Choroid plexus epithelial cell (primary cell): ENCODE results near the gene FRMD8.

Experiments used
- DNase-seq: peaks from one replicate; pipeline ENCODE4 v3.0.0-alpha.2; 2010; ENCODE audit warnings: low read depth
- H3K4me3 ChIP-seq: 2 replicates; pipeline ENCODE4 v1.5.1; 2011; ENCODE audit warnings: low read depth, mild to moderate bottlenecking, control low read depth, low read length, moderate library complexity
- TF ChIP-seq, protein P1 (sequence below): conservative IDR thresholded peaks from 2 replicates; pipeline ENCODE4 v1.5.1; 2011; ENCODE audit warnings: low read depth, mild to moderate bottlenecking, control low read depth, inconsistent platforms, low read length, moderate library complexity

FRMD8 gene

GRCh38 chr11:65420979-65421793, 34.7 kb downstream of the FRMD8 start:
- TF ChIP-seq, protein P1, sequence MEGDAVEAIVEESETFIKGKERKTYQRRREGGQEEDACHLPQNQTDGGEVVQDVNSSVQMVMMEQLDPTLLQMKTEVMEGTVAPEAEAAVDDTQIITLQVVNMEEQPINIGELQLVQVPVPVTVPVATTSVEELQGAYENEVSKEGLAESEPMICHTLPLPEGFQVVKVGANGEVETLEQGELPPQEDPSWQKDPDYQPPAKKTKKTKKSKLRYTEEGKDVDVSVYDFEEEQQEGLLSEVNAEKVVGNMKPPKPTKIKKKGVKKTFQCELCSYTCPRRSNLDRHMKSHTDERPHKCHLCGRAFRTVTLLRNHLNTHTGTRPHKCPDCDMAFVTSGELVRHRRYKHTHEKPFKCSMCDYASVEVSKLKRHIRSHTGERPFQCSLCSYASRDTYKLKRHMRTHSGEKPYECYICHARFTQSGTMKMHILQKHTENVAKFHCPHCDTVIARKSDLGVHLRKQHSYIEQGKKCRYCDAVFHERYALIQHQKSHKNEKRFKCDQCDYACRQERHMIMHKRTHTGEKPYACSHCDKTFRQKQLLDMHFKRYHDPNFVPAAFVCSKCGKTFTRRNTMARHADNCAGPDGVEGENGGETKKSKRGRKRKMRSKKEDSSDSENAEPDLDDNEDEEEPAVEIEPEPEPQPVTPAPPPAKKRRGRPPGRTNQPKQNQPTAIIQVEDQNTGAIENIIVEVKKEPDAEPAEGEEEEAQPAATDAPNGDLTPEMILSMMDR = no peak
- H3K4me3 ChIP-seq = peak overlapping the region; percentile 8
- peak; percentile 100 for DNase-seq

GRCh38 chr11:65421794-65422632, 35.6 kb downstream of the FRMD8 start:
- TF ChIP-seq, protein P1 = no peak
- peak overlapping the region; percentile 77 for H3K4me3 ChIP-seq
- peak; percentile 99 for DNase-seq

DNA sequence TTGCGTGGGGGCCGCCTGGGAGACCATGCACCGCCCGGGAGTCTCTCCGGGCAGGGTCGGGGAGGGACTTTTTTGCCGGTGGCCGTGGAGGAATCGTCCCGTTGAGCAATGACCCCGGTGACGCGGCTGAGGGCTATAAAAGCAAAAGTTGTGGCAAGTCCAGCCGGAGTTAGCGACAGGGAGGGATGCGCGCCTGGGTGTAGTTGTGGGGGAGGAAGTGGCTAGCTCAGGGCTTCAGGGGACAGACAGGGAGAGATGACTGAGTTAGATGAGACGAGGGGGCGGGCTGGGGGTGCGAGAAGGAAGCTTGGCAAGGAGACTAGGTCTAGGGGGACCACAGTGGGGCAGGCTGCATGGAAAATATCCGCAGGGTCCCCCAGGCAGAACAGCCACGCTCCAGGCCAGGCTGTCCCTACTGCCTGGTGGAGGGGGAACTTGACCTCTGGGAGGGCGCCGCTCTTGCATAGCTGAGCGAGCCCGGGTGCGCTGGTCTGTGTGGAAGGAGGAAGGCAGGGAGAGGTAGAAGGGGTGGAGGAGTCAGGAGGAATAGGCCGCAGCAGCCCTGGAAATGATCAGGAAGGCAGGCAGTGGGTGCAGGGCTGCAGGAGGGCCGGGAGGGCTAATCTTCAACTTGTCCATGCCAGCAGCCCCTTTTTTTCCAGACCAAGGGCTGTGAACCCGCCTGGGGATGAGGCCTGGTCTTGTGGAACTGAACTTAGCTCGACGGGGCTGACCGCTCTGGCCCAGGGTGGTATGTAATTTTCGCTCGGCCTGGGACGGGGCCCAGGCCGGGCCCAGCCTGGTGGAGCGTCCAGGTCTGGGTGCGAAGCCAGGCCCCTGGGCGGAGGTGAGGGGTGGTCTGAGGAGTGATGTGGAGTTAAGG, 36.4 kb downstream of the FRMD8 start, which contains the start of gene NEAT1:
NEAT1 (plus strand) TSS at position 166 of the 883 bp plus-strand sequence.
- TF ChIP-seq, protein P1 = no peak
- DNase-seq = peak; percentile 97
- peak within 1 kb of the TSS; percentile 77 for H3K4me3 ChIP-seq

DNA sequence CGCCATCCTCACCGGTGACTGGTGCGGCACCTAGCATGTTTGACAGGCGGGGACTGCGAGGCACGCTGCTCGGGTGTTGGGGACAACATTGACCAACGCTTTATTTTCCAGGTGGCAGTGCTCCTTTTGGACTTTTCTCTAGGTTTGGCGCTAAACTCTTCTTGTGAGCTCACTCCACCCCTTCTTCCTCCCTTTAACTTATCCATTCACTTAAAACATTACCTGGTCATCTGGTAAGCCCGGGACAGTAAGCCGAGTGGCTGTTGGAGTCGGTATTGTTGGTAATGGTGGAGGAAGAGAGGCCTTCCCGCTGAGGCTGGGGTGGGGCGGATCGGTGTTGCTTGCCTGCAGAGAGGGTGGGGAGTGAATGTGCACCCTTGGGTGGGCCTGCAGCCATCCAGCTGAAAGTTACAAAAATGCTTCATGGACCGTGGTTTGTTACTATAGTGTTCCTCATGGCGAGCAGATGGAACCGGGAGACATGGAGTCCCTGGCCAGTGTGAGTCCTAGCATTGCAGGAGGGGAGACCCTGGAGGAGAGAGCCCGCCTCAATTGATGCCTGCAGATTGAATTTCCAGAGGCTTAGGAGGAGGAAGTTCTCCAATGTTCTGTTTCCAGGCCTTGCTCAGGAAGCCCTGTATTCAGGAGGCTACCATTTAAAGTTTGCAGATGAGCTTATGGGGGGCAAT, 37.2 kb downstream of the FRMD8 start:
- TF ChIP-seq, protein P1 = no peak
- DNase-seq = peak; percentile 64
- H3K4me3 ChIP-seq = peak overlapping the region; percentile 77

DNA sequence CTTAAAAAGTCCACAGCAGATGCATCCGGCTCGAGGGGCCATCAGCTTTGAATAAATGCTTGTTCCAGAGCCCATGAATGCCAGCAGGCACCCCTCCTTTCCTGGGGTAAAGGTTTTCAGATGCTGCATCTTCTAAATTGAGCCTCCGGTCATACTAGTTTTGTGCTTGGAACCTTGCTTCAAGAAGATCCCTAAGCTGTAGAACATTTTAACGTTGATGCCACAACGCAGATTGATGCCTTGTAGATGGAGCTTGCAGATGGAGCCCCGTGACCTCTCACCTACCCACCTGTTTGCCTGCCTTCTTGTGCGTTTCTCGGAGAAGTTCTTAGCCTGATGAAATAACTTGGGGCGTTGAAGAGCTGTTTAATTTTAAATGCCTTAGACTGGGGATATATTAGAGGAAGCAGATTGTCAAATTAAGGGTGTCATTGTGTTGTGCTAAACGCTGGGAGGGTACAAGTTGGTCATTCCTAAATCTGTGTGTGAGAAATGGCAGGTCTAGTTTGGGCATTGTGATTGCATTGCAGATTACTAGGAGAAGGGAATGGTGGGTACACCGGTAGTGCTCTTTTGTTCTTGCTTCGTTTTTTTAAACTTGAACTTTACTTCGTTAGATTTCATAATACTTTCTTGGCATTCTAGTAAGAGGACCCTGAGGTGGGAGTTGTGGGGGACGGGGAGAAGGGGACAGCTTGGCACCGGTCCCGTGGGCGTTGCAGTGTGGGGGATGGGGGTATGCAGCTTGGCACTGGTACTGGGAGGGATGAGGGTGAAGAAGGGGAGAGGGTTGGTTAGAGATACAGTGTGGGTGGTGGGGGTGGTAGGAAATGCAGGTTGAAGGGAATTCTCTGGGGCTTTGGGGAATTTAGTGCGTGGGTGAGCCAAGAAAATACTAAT, 38.0 kb downstream of the FRMD8 start:
- peak; percentile 77 for DNase-seq
- TF ChIP-seq, protein P1 = no peak
- H3K4me3 ChIP-seq = peak overlapping the region; percentile 77
